H9 (cell line): Measurements from ENCODE around the gene IL17RE. TPM values are rescaled to one million over a fixed set of nuclear protein-coding genes. Genes with fewer than 3 reads are reported as not detected.

Experiments
- DNase-seq: peaks from one replicate; pipeline ENCODE4 v3.0.0-alpha.2; 2017
- H2AFZ ChIP-seq: one replicate; pipeline ENCODE4 v1.6.1; 2013; ENCODE audit warnings: mild to moderate bottlenecking, low read length, control low read depth, moderate library complexity
- H2AK5ac ChIP-seq: 2 replicates; pipeline ENCODE4 v1.6.1; 2013; ENCODE audit warnings: low read length, control low read depth, mixed read lengths; ENCODE audit not compliant: insufficient read length
- H2BK120ac ChIP-seq: one replicate; pipeline ENCODE4 v1.6.1; 2013; ENCODE audit warnings: low read depth, mild to moderate bottlenecking, low read length, control low read depth, inconsistent platforms; ENCODE audit not compliant: poor library complexity, severe bottlenecking
- H2BK12ac ChIP-seq: 2 replicates; pipeline ENCODE4 v1.6.1; 2013; ENCODE audit warnings: low read length, control low read depth, mixed read lengths, low read depth; ENCODE audit not compliant: insufficient read length
- H2BK15ac ChIP-seq: 2 replicates; pipeline ENCODE4 v1.6.1; 2013; ENCODE audit warnings: low read depth, low read length, control low read depth
- H2BK20ac ChIP-seq: one replicate; pipeline ENCODE4 v1.6.1; 2013; ENCODE audit warnings: low read depth, mild to moderate bottlenecking, low read length, control low read depth, inconsistent platforms; ENCODE audit not compliant: poor library complexity, severe bottlenecking
- H2BK5ac ChIP-seq: 2 replicates; pipeline ENCODE4 v1.6.1; 2013; ENCODE audit warnings: low read length, control low read depth, mixed read lengths; ENCODE audit not compliant: insufficient read length
- H3K14ac ChIP-seq: 2 replicates; pipeline ENCODE4 v1.6.1; 2013; ENCODE audit warnings: low read length, control low read depth; ENCODE audit not compliant: insufficient read depth
- H3K18ac ChIP-seq: 2 replicates; pipeline ENCODE4 v1.6.1; 2013; ENCODE audit warnings: low read depth, mild to moderate bottlenecking, mixed read lengths, low read length, control low read depth; ENCODE audit not compliant: insufficient read length
- H3K23ac ChIP-seq: 2 replicates; pipeline ENCODE4 v1.6.1; 2013; ENCODE audit warnings: low read length, control low read depth, mixed read lengths, low read depth; ENCODE audit not compliant: insufficient read length
- H3K23me2 ChIP-seq: 2 replicates; pipeline ENCODE4 v1.6.1; 2013; ENCODE audit warnings: low read depth, mild to moderate bottlenecking, mixed read lengths, low read length, control low read depth; ENCODE audit not compliant: insufficient read length, poor library complexity, severe bottlenecking
- H3K27ac ChIP-seq: 2 replicates; pipeline ENCODE4 v1.5.1; 2013; ENCODE audit warnings: low read length, control low read depth, mixed read lengths, low read depth; ENCODE audit not compliant: insufficient read length
- H3K27me3 ChIP-seq: 2 replicates; pipeline ENCODE4 v1.6.1; 2013; ENCODE audit warnings: low read length, control low read depth, inconsistent platforms; ENCODE audit not compliant: insufficient read depth
- H3K4ac ChIP-seq: 2 replicates; pipeline ENCODE4 v1.6.1; 2013; ENCODE audit warnings: low read depth, mild to moderate bottlenecking, control low read depth, inconsistent platforms, low read length, moderate library complexity
- H3K4me1 ChIP-seq: 2 replicates; pipeline ENCODE4 v1.6.1; 2013; ENCODE audit warnings: low read length, control low read depth, inconsistent platforms; ENCODE audit not compliant: insufficient read depth
- H3K4me2 ChIP-seq: 2 replicates; pipeline ENCODE4 v1.6.1; 2013; ENCODE audit warnings: low read length, control low read depth, mixed read lengths; ENCODE audit not compliant: insufficient read length, insufficient read depth
- H3K56ac ChIP-seq: 2 replicates; pipeline ENCODE4 v1.6.1; 2013; ENCODE audit warnings: low read depth, mild to moderate bottlenecking, mixed read lengths, low read length, control low read depth; ENCODE audit not compliant: insufficient read length
- H3K79me1 ChIP-seq: 2 replicates; pipeline ENCODE4 v1.6.1; 2013; ENCODE audit warnings: low read depth, mild to moderate bottlenecking, moderate library complexity, low read length, control low read depth, inconsistent platforms; ENCODE audit not compliant: insufficient read depth, poor library complexity, severe bottlenecking
- H3K79me2 ChIP-seq: 2 replicates; pipeline ENCODE4 v1.6.1; 2013; ENCODE audit warnings: low read length, control low read depth, inconsistent platforms; ENCODE audit not compliant: insufficient read depth
- H3K9ac ChIP-seq: 2 replicates; pipeline ENCODE4 v1.6.1; 2013; ENCODE audit warnings: low read length, control low read depth, mixed read lengths; ENCODE audit not compliant: insufficient read length; ENCODE audit errors: extremely low read depth
- H3K9me3 ChIP-seq: one replicate; pipeline ENCODE4 v1.6.1; 2013; ENCODE audit warnings: low read depth, low read length, inconsistent platforms; ENCODE audit not compliant: control insufficient read depth
- H3T11ph ChIP-seq: one replicate; pipeline ENCODE4 v1.6.1; 2013; ENCODE audit warnings: mild to moderate bottlenecking, low read length, control low read depth, inconsistent platforms
- H4K20me1 ChIP-seq: one replicate; pipeline ENCODE4 v1.6.1; 2013; ENCODE audit not compliant: control insufficient read depth, insufficient read length, insufficient read depth
- H4K5ac ChIP-seq: 2 replicates; pipeline ENCODE4 v1.6.1; 2013; ENCODE audit warnings: low read depth, mild to moderate bottlenecking, mixed read lengths, low read length, control low read depth; ENCODE audit not compliant: insufficient read length
- H4K8ac ChIP-seq: replicated peaks from 2 replicates; pipeline ENCODE4 v1.6.1; 2013; ENCODE audit warnings: low read length, control low read depth, mixed read lengths, low read depth; ENCODE audit not compliant: insufficient read length
- H4K91ac ChIP-seq: 2 replicates; pipeline ENCODE4 v1.6.1; 2013; ENCODE audit warnings: low read depth, mild to moderate bottlenecking, moderate library complexity, mixed read lengths, low read length, control low read depth; ENCODE audit not compliant: insufficient read length
- H3K27ac Mint-ChIP-seq, 3 experiments: 2 replicates in 2 of 3; 3 replicates in 1 of 3; pipeline ENCODE4 v1.8.0; 2020 to 2021; ENCODE audit warnings: mixed read lengths in 3 of 3, mild to moderate bottlenecking in 1 of 3, moderate library complexity in 1 of 3
- H3K27me3 Mint-ChIP-seq: 2 replicates; pipeline ENCODE4 v1.8.0; 2021; ENCODE audit warnings: low read depth, mild to moderate bottlenecking, moderate library complexity, mixed read lengths
- H3K36me3 Mint-ChIP-seq, 3 experiments: 2 replicates in 2 of 3; 3 replicates in 1 of 3; pipeline ENCODE4 v1.8.0; 2020 to 2021; ENCODE audit warnings: low read depth in 3 of 3, mixed read lengths in 3 of 3; ENCODE audit not compliant: insufficient read depth in 1 of 3
- H3K4me1 Mint-ChIP-seq, 2 experiments: 2 replicates each; pipeline ENCODE4 v1.8.0; 2020; ENCODE audit warnings: mixed read lengths in 2 of 2
- H3K4me3 Mint-ChIP-seq, 2 experiments: 2 replicates in 1 of 2; 3 replicates in 1 of 2; pipeline ENCODE4 v1.8.0; 2020 to 2021; ENCODE audit warnings: mild to moderate bottlenecking in 2 of 2, mixed read lengths in 2 of 2, moderate library complexity in 1 of 2
- H3K9me3 Mint-ChIP-seq, 2 experiments: 2 replicates in 1 of 2; 3 replicates in 1 of 2; pipeline ENCODE4 v1.8.0; 2020; ENCODE audit warnings: mild to moderate bottlenecking in 2 of 2, mixed read lengths in 2 of 2, moderate library complexity in 1 of 2
- WGBS: extraction: QIAGEN DNeasy Blood & Tissue Kit; methylation state at CpG from one replicate; pipeline ENCODE4 v1.1.7; 2013; ENCODE audit warnings: missing lambda C conversion rate, low lambda C conversion rate, mixed read lengths; ENCODE audit not compliant: insufficient read length; ENCODE audit errors: extremely low coverage; 5-methylcytosine and 5-hydroxymethylcytosine counted together
- total RNA-seq: library from RNA; stranded (reverse); gene quantifications from 2 replicates; pipeline ENCODE4 v1.2.1, GENCODE V29; 2021
- TF ChIP-seq, protein P1 (sequence below): fragments of 200-600 bp; sonication (generic); conservative IDR thresholded peaks from 3 replicates; pipeline ENCODE4 v1.8.0; 2021; ENCODE audit warnings: antibody characterized with exemption, mild to moderate bottlenecking

IL17RE gene
- total RNA-seq, 1 experiment from 2014 or later, result 2.1 TPM

DNA sequence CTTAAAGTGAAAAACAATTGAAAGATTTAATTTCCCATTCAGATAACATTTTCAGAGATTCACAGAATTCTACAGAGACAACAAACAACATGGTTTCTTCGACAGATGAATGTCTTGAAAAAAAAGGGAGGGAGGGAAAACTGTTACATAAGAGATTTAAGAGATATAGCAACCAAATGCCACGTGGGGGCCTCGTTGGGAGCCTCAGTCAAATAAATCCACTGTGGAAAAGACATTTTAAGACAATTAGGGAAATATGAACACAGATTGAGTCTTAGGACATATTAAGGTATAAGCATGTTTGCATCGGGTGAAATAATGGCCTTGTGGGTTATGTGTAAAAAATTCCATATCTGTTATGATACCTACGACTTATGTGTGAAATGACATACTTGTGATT is 54.6 kb downstream of the IL17RE start:
- Mint-ChIP-seq H3K27me3 (peaks cover 46% of the 10 kb centered on the region), H3K4me1 (peaks cover 24 to 31% of the 10 kb centered on the region in 2 experiments), H3K27ac (no peak overlapping the region), H3K9me3 (no peaks in the 10 kb centered on the region), H3K4me3 (no peak overlapping the region), H3K36me3 (no peaks in the 10 kb centered on the region)
- no peak overlapping the region for H3K27ac ChIP-seq
- no peak overlapping the region for H3K14ac ChIP-seq
- DNase-seq, result peak; percentile 1
- H3K27me3 ChIP-seq, result no peaks in the 10 kb centered on the region; the same call in 1 of the 2 replicates
- H2AK5ac ChIP-seq, result no peak overlapping the region
- TF ChIP-seq, protein P1, sequence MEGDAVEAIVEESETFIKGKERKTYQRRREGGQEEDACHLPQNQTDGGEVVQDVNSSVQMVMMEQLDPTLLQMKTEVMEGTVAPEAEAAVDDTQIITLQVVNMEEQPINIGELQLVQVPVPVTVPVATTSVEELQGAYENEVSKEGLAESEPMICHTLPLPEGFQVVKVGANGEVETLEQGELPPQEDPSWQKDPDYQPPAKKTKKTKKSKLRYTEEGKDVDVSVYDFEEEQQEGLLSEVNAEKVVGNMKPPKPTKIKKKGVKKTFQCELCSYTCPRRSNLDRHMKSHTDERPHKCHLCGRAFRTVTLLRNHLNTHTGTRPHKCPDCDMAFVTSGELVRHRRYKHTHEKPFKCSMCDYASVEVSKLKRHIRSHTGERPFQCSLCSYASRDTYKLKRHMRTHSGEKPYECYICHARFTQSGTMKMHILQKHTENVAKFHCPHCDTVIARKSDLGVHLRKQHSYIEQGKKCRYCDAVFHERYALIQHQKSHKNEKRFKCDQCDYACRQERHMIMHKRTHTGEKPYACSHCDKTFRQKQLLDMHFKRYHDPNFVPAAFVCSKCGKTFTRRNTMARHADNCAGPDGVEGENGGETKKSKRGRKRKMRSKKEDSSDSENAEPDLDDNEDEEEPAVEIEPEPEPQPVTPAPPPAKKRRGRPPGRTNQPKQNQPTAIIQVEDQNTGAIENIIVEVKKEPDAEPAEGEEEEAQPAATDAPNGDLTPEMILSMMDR, result peak; percentile 39; the same call in 2 of the 3 replicates
- H4K5ac ChIP-seq, result no peak overlapping the region
- no peak overlapping the region for H3K4me2 ChIP-seq
- WGBS, result no CpG with 5 or more reads among the region's 5 CpGs
- no peaks in the 10 kb centered on the region for H3K79me2 ChIP-seq
- no peak overlapping the region for H3K18ac ChIP-seq
- H3K9ac ChIP-seq, result no peak overlapping the region
- H2BK20ac ChIP-seq, result no peak overlapping the region
- no peaks in the 10 kb centered on the region for H4K20me1 ChIP-seq
- no peaks in the 10 kb centered on the region for H3K23me2 ChIP-seq
- H2BK5ac ChIP-seq, result no peak overlapping the region
- no peak overlapping the region for H3K23ac ChIP-seq
- H3K79me1 ChIP-seq, result no peaks in the 10 kb centered on the region
- no peaks in the 10 kb centered on the region for H3K9me3 ChIP-seq
- H3K4me1 ChIP-seq, result peaks cover 3% of the 10 kb centered on the region; the same call in 1 of the 2 replicates
- H3T11ph ChIP-seq, result no peak overlapping the region
- no peak overlapping the region for H2BK120ac ChIP-seq
- H3K4ac ChIP-seq, result no peak overlapping the region
- H3K56ac ChIP-seq, result no peak overlapping the region
- no peak overlapping the region for H2AFZ ChIP-seq
- no peak overlapping the region for H2BK15ac ChIP-seq
- H2BK12ac ChIP-seq, result no peak overlapping the region
- no peak overlapping the region for H4K91ac ChIP-seq
- H4K8ac ChIP-seq, result no peak overlapping the region
